OCI-LY3 (cell line): ENCODE data around the gene CELF2.

Experiments
- CTCF ChIP-seq: fragments of 200-600, 300-600 bp; sonication (generic); IDR thresholded peaks from 2 replicates; pipeline ENCODE4 v1.5.1; 2014; ENCODE audit warnings: antibody characterized with exemption, low read length, low read depth
- EZH2phosphoT487 ChIP-seq: fragments of 200-600 bp; shearing (Covaris generic); IDR thresholded peaks from 2 replicates; pipeline ENCODE4 v1.6.1; 2018; ENCODE audit warnings: antibody characterized with exemption, mixed run types, low read depth

GRCh38 chr10:11288302-11288701 is 270.6 kb downstream of the CELF2 start:
- TF ChIP-seq CTCF (no peak), EZH2phosphoT487 (no peak)
